Suprapubic skin (tissue), 3 donors: ENCODE data around the gene YPEL2.

Experiments used
- CTCF ChIP-seq, 2 donors: fragments of 200-600 bp in 1 of 2; fragments of 450-650 bp in 1 of 2; sonication (generic) in 1 of 2; IDR thresholded peaks; one replicate each; pipeline ENCODE4 v1.5.1; 2016 to 2019; ENCODE audit warnings: antibody characterized with exemption in 2 of 2, mild to moderate bottlenecking in 1 of 2, moderate library complexity in 1 of 2
- POLR2AphosphoS5 ChIP-seq, 3 donors: sonication (generic); formaldehyde crosslinking; IDR thresholded peaks; one replicate each; pipeline ENCODE4 v1.6.1; 2017; ENCODE audit warnings: antibody characterized with exemption in 3 of 3

GRCh38 chr17:59300941-59301340 is 30.5 kb upstream of the YPEL2 start:
- TF ChIP-seq CTCF (IDR thresholded peaks at IDR 0.05), result no peak
- no peak for TF ChIP-seq POLR2AphosphoS5 (IDR thresholded peaks at IDR 0.05)
